Esophagus muscularis mucosa (tissue), 3 donors: Measurements from ENCODE around the gene DYTN.

Source experiments
- CTCF ChIP-seq, 3 experiments: fragments of 200-600 bp in 2 of 3; fragments of 450-650 bp in 1 of 3; sonication (generic) in 2 of 3; IDR thresholded peaks; one replicate each; pipeline ENCODE4 v1.5.1; 2017 to 2019; ENCODE audit warnings: antibody characterized with exemption in 3 of 3, mild to moderate bottlenecking in 2 of 3, moderate library complexity in 1 of 3
- EP300 ChIP-seq: sonication (generic); formaldehyde crosslinking; IDR thresholded peaks from one replicate; pipeline ENCODE4 v1.6.1; 2017; ENCODE audit warnings: antibody characterized with exemption

- TF ChIP-seq CTCF (IDR thresholded peaks at IDR 0.05) (no peak), EP300 (no peak)
These were observed 106.5 kb downstream of the DYTN start for GRCh38 chr2:206611736-206612135.
